GM12878 (cell line): ENCODE results near the gene SEC14L1. TPM values are rescaled to one million over a fixed set of nuclear protein-coding genes. Genes with fewer than 3 reads are reported as not detected.

Experiments used
- BCLAF1 ChIP-seq: fragments of 450-650 bp; IDR thresholded peaks from 2 replicates; pipeline ENCODE4 v1.6.1; 2017; ENCODE audit warnings: antibody characterized with exemption, mild to moderate bottlenecking, moderate library complexity
- CREB1 ChIP-seq: IDR thresholded peaks from 2 replicates; pipeline ENCODE4 v1.6.1; 2012; ENCODE audit warnings: low read depth, mild to moderate bottlenecking, inconsistent platforms
- CUX1 ChIP-seq: IDR thresholded peaks from 2 replicates; pipeline ENCODE4 v1.6.1; 2012; ENCODE audit warnings: improper control_type of control experiment, low read depth, low read length; ENCODE audit not compliant: insufficient replicate concordance
- DPF2 ChIP-seq: fragments of 450-650 bp; IDR thresholded peaks from 2 replicates; pipeline ENCODE4 v1.6.1; 2017; ENCODE audit warnings: mild to moderate bottlenecking
- ESRRA ChIP-seq: IDR thresholded peaks from 2 replicates; pipeline ENCODE4 v1.6.1; 2012; ENCODE audit warnings: mild to moderate bottlenecking, low read length, improper control_type of control experiment
- FOS ChIP-seq: IDR thresholded peaks from 3 replicates; pipeline ENCODE4 v1.6.1; 2011; ENCODE audit warnings: borderline replicate concordance; ENCODE audit not compliant: insufficient read length; ENCODE audit errors: extremely low read depth
- HDGF ChIP-seq: fragments of 450-650 bp; IDR thresholded peaks from 2 replicates; pipeline ENCODE4 v1.6.1; 2016; ENCODE audit warnings: antibody characterized with exemption
- IRF4 ChIP-seq: IDR thresholded peaks from 2 replicates; pipeline ENCODE4 v1.6.1; 2011; ENCODE audit warnings: low read depth, low read length
- MAX ChIP-seq: IDR thresholded peaks from 2 replicates; pipeline ENCODE4 v1.6.1; 2012; ENCODE audit warnings: low read depth, low read length, improper control_type of control experiment
- NKRF ChIP-seq: fragments of 450-650 bp; conservative IDR thresholded peaks from 2 replicates; pipeline ENCODE4 v1.6.1; 2017; ENCODE audit warnings: mild to moderate bottlenecking, moderate library complexity
- PKNOX1 ChIP-seq: fragments of 450-650 bp; IDR thresholded peaks from 2 replicates; pipeline ENCODE4 v1.6.1; 2016; ENCODE audit warnings: mild to moderate bottlenecking
- RAD21 ChIP-seq: IDR thresholded peaks from 2 replicates; pipeline ENCODE4 v1.6.1; 2011; ENCODE audit warnings: mild to moderate bottlenecking, low read depth, low read length, moderate library complexity; ENCODE audit not compliant: insufficient read depth
- RB1 ChIP-seq: fragments of 450-650 bp; formaldehyde crosslinking; IDR thresholded peaks from 2 replicates; pipeline ENCODE4 v1.6.1; 2017; ENCODE audit warnings: mild to moderate bottlenecking, borderline replicate concordance
- RBBP5 ChIP-seq: fragments of 200-600 bp; sonication (generic); conservative IDR thresholded peaks from 2 replicates; pipeline ENCODE4 v1.6.1; 2016
- RUNX3 ChIP-seq: IDR thresholded peaks from 2 replicates; pipeline ENCODE4 v1.6.1; 2012; ENCODE audit warnings: low read length, inconsistent platforms
- STAT3 ChIP-seq: IDR thresholded peaks from 2 replicates; pipeline ENCODE4 v1.6.1; 2011; ENCODE audit warnings: low read depth, low read length, improper control_type of control experiment
- TCF12 ChIP-seq: IDR thresholded peaks from 2 replicates; pipeline ENCODE4 v1.6.1; 2011; ENCODE audit warnings: low read depth, mild to moderate bottlenecking, low read length
- TCF3 ChIP-seq: IDR thresholded peaks from 2 replicates; pipeline ENCODE4 v1.6.1; 2012; ENCODE audit warnings: low read depth, mild to moderate bottlenecking, low read length, borderline replicate concordance; ENCODE audit not compliant: insufficient read depth
- ZNF207 ChIP-seq: fragments of 450-650 bp; IDR thresholded peaks from 2 replicates; pipeline ENCODE4 v1.6.1; 2014; ENCODE audit warnings: antibody characterized with exemption, mild to moderate bottlenecking, borderline replicate concordance
- ZNF217 ChIP-seq: fragments of 450-650 bp; IDR thresholded peaks from 2 replicates; pipeline ENCODE4 v1.6.1; 2017; ENCODE audit warnings: antibody characterized with exemption, mild to moderate bottlenecking
- polyA plus RNA-seq, 11 experiments: library from polyadenylated mRNA; depleted of rRNA in 4 of 11; unstranded in 6 of 11; stranded (reverse) in 5 of 11; fragments of >200 nt; fragmentation: Nextera tagmentation in 4 of 11; fragmentation: Illumina TruSeq in 1 of 11; extraction: Ambion mirVana in 4 of 11; extraction: Trizol in 1 of 11; gene quantifications; 1 replicate in 1 of 11; 2 replicates in 10 of 11; pipeline versions ENCODE4 v1.2.1 to v1.2.3, GENCODE V29; 2011 to 2016; ENCODE audit warnings: inconsistent platforms in 2 of 11, missing spikeins in 2 of 11, low read depth in 1 of 11
- total RNA-seq, 4 experiments: library from RNA; depleted of rRNA in 3 of 4; stranded (reverse); fragments of >200 nt in 3 of 4; fragmentation: Illumina TruSeq in 1 of 4; extraction: Trizol in 1 of 4; gene quantifications; 2 replicates each; pipeline versions ENCODE4 v1.2.1 to v1.2.3, GENCODE V29; 2013 to 2021

The SEC14L1 gene
- total and polyA plus RNA-seq, 10 of the 15 experiments (the other 5 are each of a cell fraction or from before 2014, with no cell fraction given) = 6.3 to 66.1 (median 33.5) TPM

GRCh38 chr17:77145612-77146245 is 5.0 kb downstream of the SEC14L1 start (continued):
- TF ChIP-seq CUX1 (no peak), PKNOX1 (no peak), TCF3 (no peak), RB1 (0 out of 2 replicates have a peak, but pooled peaks have one; percentile 13), BCLAF1 (no peak), HDGF (no peak; the same call in 1 of the 2 replicates), ZNF207 (no peak), RAD21 (no peak), RBBP5 (no peak), MAX (peak; percentile 54; the same call in 1 of the 2 replicates), NKRF (no peak), TCF12 (peak; percentile 20; the same call in 1 of the 2 replicates), DPF2 (peak; percentile 55; the same call in 1 of the 2 replicates), STAT3 (no peak), ESRRA (no peak), RUNX3 (peak; percentile 80), ZNF217 (no peak), CREB1 (0 out of 2 replicates have a peak, but pooled peaks have one; percentile 14), FOS (no peak), IRF4 (peak; percentile 50; the same call in 1 of the 2 replicates)
